HL-60 (cell line): ENCODE measurements around the gene FGF14.

Experiments used
- DNase-seq, 2 experiments: peaks; one replicate each; pipeline ENCODE4 v3.0.0-alpha.2; 2010 to 2020; ENCODE audit warnings: low read depth in 1 of 2, low spot score in 1 of 2
- H3K27ac ChIP-seq: fragments of 250-450 bp; sonication (Bioruptor Pico); replicated peaks from 2 replicates; pipeline ENCODE4 v1.5.1; 2020; ENCODE audit warnings: mild to moderate bottlenecking, moderate library complexity
- H3K27me3 ChIP-seq: fragments of 250-450 bp; sonication (Bioruptor Pico); 2 replicates; pipeline ENCODE4 v1.5.1; 2021; ENCODE audit warnings: mild to moderate bottlenecking, moderate library complexity; ENCODE audit not compliant: insufficient read depth, poor library complexity, severe bottlenecking
- H3K4me3 ChIP-seq: replicated peaks from 2 replicates; pipeline ENCODE4 v1.5.1; 2011; ENCODE audit warnings: mild to moderate bottlenecking, control low read depth, low read length; ENCODE audit not compliant: insufficient read depth
- GABPA ChIP-seq: IDR thresholded peaks from 2 replicates; pipeline ENCODE4 v1.6.1; 2012; ENCODE audit warnings: low read depth
- POLR2AphosphoS5 ChIP-seq: IDR thresholded peaks from 2 replicates; pipeline ENCODE4 v1.6.1; 2012; ENCODE audit warnings: low read depth
- SPI1 ChIP-seq: IDR thresholded peaks from 2 replicates; pipeline ENCODE4 v1.6.1; 2012; ENCODE audit warnings: low read depth, mild to moderate bottlenecking, borderline replicate concordance
- TF ChIP-seq, protein P1 (sequence below): IDR thresholded peaks from 2 replicates; pipeline ENCODE4 v1.6.1; 2012; ENCODE audit warnings: low read depth; ENCODE audit not compliant: insufficient replicate concordance
- TF ChIP-seq, protein P2 (sequence below): IDR thresholded peaks from one replicate; pipeline ENCODE4 v1.5.1; 2011; ENCODE audit warnings: low read length, control low read depth, inconsistent platforms; ENCODE audit not compliant: insufficient read depth

Gene FGF14

DNA sequence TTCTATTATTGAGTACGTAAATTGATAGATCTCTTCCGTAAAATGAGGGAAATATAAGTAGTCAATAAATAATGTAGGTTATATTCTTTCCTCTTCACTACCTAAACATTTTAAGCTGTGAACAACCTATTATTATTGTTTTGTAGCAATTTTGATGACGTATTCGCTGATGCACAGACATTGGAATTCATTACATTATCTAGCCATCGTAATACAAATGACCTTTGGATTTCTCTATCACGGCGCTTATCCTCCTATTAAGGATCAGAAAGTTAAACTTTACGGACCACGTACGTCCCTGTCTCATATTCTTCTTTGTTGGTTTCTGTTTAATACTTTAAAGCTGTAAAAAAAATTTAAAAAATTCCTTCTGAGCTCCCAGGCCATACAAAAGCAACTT, 684.5 kb downstream of the FGF14 start:
- Histone ChIP-seq H3K27me3 (no peaks in the 10 kb centered on the region), H3K4me3 (no peak overlapping the region), H3K27ac (no peak overlapping the region)
- no peak for DNase-seq
- TF ChIP-seq, protein P1, sequence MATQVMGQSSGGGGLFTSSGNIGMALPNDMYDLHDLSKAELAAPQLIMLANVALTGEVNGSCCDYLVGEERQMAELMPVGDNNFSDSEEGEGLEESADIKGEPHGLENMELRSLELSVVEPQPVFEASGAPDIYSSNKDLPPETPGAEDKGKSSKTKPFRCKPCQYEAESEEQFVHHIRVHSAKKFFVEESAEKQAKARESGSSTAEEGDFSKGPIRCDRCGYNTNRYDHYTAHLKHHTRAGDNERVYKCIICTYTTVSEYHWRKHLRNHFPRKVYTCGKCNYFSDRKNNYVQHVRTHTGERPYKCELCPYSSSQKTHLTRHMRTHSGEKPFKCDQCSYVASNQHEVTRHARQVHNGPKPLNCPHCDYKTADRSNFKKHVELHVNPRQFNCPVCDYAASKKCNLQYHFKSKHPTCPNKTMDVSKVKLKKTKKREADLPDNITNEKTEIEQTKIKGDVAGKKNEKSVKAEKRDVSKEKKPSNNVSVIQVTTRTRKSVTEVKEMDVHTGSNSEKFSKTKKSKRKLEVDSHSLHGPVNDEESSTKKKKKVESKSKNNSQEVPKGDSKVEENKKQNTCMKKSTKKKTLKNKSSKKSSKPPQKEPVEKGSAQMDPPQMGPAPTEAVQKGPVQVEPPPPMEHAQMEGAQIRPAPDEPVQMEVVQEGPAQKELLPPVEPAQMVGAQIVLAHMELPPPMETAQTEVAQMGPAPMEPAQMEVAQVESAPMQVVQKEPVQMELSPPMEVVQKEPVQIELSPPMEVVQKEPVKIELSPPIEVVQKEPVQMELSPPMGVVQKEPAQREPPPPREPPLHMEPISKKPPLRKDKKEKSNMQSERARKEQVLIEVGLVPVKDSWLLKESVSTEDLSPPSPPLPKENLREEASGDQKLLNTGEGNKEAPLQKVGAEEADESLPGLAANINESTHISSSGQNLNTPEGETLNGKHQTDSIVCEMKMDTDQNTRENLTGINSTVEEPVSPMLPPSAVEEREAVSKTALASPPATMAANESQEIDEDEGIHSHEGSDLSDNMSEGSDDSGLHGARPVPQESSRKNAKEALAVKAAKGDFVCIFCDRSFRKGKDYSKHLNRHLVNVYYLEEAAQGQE: no peak
- TF ChIP-seq SPI1 (no peak), GABPA (no peak), POLR2AphosphoS5 (no peak)
- TF ChIP-seq, protein P2, sequence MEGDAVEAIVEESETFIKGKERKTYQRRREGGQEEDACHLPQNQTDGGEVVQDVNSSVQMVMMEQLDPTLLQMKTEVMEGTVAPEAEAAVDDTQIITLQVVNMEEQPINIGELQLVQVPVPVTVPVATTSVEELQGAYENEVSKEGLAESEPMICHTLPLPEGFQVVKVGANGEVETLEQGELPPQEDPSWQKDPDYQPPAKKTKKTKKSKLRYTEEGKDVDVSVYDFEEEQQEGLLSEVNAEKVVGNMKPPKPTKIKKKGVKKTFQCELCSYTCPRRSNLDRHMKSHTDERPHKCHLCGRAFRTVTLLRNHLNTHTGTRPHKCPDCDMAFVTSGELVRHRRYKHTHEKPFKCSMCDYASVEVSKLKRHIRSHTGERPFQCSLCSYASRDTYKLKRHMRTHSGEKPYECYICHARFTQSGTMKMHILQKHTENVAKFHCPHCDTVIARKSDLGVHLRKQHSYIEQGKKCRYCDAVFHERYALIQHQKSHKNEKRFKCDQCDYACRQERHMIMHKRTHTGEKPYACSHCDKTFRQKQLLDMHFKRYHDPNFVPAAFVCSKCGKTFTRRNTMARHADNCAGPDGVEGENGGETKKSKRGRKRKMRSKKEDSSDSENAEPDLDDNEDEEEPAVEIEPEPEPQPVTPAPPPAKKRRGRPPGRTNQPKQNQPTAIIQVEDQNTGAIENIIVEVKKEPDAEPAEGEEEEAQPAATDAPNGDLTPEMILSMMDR: no peak

DNA sequence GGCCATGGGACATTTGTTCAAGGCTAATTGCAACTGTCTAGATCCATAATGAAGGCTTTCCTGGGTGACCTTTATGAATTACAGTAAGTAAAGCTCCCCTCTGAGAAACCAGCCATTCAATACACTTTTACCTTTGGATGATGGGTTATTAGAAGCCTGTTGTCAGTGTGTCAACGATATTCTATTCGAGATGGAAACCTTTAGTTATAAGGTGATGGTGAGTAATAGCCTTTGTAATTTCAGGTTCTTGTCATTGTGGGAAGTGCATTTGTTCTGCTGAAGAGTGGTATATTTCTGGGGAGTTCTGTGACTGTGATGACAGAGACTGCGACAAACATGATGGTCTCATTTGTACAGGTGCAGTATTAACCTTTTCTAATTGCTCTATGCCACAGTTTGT, 687.7 kb downstream of the FGF14 start:
- Histone ChIP-seq H3K27ac (no peak overlapping the region), H3K4me3 (no peak overlapping the region), H3K27me3 (no peaks in the 10 kb centered on the region)
- TF ChIP-seq GABPA (no peak), POLR2AphosphoS5 (no peak), SPI1 (no peak)
- TF ChIP-seq, protein P1: no peak
- TF ChIP-seq, protein P2: no peak
- no peak for DNase-seq

DNA sequence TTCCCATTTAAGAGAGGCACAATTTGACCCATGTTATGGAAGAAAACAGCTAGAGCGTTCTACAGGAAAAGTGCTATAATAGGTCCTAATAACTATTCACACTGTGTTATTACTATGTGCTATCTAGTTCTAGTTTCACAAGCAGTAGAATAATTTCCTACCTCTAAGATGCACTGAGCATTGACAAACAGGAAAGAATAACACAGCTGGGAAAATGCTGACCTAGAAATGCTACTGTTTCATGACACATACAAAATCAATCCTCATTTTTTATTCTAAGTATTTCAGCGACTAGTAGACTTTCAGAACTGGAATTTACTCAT, 689.9 kb downstream of the FGF14 start:
- DNase-seq: no peak
- TF ChIP-seq, protein P2: no peak
- TF ChIP-seq, protein P1: no peak
- no peak for TF ChIP-seq POLR2AphosphoS5
- no peak for TF ChIP-seq SPI1
- no peak for TF ChIP-seq GABPA
- Histone ChIP-seq H3K4me3 (no peak overlapping the region), H3K27me3 (no peaks in the 10 kb centered on the region), H3K27ac (no peak overlapping the region)
